Retina (tissue), 1 donor: ENCODE measurements around the gene NEDD1.

Experiments used
- DNase-seq: peaks from one replicate; pipeline ENCODE4 v3.0.0-alpha.2; 2016

Gene NEDD1

DNA sequence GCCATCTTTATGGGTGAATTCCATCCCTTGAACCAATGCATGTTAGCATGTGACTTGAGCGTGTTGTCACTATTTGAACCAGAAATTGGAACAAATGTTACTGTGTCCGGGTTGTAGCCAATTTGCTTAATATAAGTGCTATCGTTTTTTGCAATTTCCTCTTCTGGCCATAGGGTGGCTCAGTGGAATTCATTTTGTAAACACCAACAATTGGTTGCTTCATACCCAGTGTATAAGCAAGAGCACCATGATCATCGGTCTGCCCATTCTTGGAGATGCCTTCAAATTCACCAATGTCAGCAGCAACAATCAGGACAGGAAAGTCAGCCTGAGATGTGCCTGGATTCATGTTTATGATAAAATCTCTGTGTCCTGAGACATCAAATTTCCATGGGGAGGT is 5.0 kb upstream of the NEDD1 start:
- DNase-seq: no peak

DNA sequence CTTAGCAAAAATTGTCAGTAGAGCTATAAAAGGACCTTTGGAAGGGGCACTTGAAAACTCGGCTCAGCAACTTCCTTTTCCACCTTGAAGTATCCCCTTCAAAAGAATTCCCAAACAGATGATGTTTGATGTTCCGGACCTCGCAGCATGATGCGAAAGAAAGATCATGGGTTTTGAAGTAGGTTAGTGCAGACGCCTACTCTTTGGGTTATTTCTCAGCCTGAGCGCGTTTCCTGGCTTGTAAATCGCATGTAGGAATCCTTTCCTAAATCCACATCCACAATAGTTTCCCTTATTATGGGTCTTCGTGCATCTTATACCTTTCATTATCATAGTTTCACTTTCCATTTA is 584 bp upstream of the NEDD1 start:
- no peak for DNase-seq

DNA sequence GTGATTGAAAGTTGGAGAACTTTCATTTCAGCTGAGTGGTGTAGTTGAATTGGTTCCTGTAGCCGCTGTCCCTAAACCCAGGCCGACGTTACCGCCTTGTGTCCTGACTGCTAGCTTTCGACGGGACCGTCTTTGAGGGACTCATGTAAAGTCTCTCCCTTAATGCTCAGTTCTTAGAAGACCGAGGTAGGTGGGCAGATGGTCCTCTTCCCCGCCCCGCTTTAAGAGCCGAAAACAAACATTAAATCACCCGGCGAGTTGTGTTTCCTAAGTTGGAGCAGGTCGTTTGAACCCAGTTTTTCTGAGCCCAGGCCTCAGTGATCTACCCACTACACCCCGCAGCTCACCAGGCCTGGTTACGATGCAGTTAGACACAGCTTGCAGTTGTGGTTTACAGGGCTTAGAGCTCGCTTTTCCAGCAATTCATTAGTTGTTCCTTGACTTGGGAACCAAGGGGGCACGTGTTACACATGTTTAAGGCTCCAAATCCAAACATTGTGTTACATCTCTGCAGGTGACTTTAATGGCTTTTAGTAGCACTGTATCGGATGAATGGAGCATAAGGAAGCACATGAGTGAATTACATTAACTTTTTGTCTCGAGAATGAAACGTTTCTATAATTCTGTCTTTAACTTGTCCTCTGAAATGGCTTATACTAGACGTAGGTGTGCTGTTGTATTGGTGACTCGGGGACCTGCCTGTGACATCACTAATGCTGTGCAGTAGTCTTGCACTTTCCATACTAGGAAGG is 790 bp downstream of the NEDD1 start:
- peak; percentile 76 for DNase-seq

DNA sequence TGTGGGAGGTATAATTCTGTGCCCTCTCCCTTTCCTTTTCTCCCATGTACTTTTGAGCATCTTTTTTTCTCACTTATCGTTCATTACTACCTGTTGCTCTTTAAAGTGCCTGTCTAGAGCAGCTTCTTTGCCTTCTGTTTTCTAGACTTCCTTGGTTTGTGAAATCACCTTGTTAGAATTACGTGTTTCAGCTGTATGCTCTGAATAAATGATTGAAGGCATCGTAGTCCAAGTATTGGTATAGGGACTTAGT is 1.3 kb downstream of the NEDD1 start:
- DNase-seq: no peak

DNA sequence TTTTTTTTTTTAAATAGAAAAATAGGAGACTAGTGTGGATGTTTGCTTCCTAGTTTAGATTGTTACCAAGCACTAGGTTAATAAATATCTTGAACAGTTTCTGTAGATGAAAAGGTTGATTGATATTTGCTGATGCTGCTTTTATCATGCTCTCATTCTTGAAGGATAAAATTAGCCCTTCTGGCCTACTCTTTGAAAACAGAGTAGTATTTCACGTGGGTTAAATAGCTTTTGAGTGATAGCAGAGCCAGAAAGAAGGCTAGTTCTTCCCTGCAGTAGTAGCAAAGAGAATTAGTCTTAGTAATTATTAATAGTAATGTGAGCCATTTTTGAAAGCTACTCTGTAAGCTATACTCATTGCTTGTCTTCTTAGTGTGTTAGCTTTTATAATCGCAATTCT is 5.2 kb downstream of the NEDD1 start:
- no peak for DNase-seq

DNA sequence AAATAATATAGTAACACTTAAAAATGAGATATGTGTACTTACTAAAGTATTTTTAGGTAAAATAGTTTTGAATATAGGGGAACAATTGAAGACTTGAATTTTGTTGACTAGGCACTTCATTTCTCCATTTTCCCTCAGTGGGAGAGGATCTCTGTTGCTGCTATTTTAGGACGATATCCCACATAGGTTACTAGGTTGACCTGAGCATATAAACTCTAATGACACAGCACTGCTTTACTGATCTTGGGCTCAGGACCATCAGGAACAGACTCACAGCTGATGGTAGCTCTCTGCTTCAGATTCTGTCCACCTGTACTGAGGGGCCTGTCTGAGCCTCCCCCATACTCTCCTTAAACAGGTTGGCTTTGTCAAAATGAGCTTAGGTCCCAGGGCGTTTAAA is 5.9 kb downstream of the NEDD1 start:
- no peak for DNase-seq

DNA sequence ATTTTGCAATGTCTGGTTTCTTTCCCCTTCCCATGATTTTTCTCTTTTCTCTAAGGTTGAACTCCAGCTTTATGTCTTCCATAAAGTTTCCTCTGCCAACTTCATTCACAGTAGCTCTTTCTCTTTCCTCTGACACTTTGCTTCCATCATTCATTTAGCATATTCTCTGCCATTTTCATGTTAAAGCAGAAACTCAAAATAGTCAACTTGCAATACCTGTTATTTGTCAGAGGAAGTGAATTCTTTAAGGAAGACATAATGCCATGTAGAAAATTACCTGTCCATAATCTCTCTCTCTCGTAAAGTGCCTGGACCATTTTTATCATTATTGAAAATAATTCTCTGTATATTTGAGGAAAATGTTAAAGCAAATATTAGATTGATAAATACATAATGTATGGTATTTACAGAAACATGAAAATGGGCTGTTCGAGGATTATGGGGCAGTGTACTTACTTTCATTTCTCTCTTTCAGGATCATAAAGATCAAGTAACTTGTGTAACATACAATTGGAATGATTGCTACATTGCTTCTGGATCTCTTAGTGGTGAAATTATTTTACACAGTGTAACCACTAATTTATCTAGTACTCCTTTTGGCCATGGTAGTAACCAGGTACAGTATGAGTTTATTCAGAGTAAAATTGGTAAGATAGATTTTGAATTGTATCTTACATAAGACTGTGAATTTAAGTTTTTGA is 12.6 kb downstream of the NEDD1 start:
- no peak for DNase-seq

DNA sequence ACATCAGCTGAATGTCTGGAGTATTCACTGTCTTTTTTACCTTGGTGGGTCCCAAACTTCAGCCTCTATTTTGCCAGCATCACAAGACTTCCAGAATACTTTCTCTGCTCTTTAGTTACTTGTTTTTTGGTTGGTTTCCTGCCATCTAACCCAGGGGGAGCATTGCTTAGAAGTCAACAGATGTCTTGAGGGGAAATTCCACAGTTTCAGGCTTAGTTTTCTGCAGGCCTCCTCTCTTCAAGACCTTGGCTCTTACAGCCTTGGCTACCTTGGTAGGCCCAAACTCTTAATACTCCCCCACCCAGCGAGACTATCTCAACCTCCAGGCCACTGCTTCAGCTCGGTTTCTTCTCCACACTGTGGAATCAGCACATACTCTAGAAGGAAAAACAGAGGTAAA is 41.7 kb downstream of the NEDD1 start:
- DNase-seq: no peak

DNA sequence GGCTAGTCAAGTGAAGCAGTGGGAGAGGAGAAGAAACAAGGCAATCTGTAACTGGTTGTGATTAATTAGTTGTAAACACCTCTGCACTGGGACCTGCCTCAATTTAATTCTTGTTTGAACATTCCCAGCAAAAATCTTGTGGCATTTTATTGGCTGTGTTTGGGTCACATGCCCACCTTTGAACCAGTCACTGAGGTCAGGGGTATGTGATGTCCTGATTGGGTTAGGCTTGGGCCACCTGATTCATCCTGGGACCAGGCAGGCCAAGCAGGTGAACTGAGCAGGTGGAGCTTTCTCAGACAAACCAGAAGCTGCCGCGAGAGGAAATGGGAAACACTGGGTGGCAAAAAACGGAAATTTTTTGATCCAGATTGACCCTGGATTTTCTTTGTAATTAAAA is 72.5 kb downstream of the NEDD1 start:
- DNase-seq: no peak

DNA sequence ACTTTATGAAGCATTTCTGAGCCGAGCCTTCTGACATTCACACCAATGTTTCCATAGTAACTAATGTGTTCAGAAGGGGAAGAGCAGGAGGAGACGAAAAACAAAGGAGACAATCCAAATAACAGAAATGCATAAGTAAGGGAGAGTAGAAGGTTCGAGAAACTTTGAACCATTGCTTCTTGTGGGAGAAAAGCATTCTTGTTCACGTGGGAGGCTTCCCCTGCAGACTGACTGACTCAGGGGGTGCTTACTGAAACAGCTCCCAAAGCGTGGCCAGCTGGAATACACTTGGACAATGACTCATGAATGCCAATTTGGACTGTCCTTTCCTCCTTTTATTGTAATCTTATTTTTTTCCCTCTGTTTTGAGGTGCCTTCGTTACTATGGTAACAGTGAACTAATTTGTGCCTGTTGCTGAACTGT is 73.9 kb downstream of the NEDD1 start:
- DNase-seq: peak; percentile 51

DNA sequence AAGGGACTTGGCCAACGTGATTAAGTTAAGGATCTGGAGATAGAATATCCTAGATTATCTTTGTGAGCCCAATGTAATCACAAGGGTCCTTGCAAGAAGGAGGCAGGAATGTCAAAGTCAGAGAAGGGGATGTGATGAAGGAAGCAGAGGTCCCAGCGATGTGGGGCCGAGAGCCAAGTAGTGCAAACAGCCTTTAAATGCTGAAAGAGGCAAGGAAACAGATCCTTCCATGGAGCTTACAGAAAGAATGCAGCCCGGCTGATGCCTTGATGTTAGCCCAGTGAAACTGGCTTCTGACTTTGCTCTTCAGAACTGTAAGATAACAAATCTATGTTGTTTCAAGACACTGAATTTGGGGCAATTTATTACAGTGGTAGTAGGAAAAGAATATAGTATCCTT is 74.9 kb downstream of the NEDD1 start:
- DNase-seq: no peak

DNA sequence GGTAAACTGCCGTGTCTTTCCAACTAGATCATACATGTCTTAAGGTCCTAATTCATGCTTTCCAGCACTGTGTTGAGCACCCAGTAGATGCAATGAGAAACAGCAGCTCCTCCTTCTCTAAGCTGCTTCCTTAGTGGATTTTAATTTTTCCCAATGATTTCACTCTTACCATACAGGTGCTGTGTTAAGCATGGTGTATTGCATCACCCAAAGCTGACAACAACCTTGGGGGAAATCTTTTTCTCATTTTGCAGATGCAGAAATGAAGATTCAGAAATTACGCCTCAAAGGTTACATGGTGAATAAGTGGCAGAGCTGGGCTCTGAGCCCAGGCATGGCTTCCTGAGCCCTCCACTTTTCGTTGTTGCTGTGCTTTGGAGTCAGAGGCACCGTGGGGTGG is 75.6 kb downstream of the NEDD1 start:
- no peak for DNase-seq

DNA sequence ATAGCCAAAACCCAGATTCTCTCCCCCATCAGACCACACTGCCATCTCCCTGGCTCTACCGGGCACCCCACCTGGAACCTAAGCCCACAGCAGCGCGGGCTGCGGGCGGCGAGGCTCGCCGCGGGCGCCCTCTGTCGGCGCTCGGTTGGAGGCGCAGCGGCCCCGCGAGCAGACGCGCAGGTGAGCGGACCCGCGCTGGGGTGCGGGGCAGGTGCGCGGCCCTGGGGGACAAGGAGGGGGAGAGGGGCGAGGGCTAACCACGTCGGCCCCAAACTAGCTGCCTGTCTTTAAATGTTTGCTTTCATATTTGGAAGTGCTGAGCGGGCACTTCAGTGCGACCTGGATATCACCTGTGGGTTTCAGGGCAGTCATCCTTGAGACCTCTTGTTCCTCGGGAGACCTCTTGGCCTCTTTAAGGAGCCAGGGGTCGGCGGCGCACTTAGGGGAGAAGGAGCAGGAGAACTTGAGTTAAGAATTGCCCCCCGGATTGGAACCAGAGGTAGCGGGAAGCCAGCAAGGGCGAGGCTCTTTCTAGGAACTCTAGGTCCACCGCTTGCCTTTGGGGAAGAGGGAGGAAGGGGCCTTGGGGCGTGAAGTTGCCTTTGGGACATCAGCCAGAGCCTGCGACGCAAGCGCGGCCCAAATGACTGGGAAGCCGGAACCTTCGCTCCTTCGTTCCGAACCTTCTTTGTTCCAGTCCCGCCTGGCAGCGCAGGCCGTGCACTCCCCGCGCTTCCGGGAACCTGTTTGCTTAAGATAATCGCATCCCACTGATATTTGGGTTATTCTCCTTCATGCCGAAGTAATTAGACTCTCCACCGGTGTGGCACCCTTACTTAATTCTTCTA is 78.7 kb downstream of the NEDD1 start:
- peak; percentile 73 for DNase-seq

DNA sequence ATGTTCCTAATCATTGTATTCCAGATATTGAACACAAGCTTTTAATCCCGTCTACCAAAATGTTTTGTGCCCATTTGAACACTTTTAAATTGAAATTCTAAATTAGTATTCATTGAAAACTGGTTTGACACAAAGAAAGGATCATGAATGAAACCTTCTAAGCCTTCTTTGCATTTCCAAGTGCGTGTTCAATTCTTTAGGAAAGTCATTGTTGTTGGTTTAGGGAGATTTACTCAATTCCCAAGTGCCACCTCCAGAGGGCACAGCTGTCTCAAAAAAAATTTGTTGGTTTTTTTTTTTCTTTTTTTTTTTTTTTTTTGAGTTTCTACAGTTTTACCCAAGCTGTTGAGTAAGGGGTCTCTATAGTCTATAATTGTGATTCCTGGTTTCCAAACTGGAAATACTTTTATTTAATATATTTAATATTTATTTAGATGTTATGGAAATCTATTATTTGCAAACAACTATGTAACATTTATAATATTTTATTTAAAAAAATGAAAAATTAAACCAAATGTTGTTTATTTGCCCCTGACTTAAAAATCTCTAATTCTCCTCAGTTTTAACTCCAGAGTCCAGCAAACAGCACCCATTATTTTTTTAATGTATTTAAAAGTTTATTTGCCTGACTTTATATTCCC is 79.9 kb downstream of the NEDD1 start:
- peak; percentile 71 for DNase-seq

DNA sequence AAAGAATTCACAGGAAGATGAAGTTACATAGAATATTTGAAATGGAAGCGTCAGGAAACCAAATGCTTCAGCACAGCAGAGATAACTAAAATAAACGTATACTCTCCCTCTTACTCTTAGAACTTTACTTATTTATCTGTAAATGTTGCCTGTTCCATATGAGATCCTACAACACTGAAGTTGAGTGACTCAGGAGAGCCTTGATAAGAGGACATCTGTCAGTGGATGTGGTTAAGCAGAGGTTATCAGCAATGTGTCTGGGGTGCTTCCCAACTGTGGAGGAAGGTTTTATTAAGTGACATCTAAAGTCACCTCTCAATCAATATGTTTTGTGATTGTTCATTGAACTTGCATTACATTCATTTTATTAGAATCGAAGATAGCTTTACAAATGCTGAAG is 81.9 kb downstream of the NEDD1 start:
- DNase-seq: no peak

DNA sequence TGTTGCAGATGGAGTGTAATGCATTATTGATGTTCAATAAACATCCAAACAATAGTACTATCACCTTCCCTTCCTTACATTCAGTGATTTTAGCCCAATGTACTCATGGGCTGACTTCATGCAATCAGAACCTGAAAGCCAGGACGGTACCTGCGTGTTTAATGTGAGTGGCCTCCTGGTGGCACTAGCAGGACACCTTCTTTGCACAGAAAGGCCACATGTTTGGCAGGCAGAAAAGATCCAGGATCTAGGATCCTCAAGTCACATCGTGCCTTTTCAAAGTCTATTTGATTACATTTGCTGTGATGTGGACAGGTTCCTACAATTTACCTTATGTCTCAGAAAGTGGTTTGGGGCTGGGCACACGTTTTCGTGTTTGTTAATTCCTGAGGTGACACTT is 82.9 kb downstream of the NEDD1 start:
- DNase-seq: peak; percentile 65

DNA sequence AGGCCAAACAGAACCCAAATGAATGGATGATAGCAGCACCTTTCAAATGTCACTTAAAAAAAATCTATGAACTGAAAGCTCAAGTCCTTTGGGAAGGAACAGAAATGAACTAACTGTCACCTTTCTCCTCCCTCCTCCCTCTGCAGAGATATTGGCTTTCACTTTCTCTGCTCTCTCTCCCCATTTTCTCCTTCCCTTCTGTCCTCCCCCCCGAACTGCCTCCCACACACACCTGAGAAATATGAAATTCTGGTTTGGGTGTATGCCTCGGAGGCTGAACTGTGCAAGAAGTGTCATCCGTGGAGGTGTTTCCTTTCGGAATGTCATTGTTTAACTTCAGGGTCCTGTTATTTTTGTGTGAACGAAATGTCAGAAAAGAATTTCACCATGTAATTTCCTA is 87.8 kb downstream of the NEDD1 start:
- DNase-seq: no peak

DNA sequence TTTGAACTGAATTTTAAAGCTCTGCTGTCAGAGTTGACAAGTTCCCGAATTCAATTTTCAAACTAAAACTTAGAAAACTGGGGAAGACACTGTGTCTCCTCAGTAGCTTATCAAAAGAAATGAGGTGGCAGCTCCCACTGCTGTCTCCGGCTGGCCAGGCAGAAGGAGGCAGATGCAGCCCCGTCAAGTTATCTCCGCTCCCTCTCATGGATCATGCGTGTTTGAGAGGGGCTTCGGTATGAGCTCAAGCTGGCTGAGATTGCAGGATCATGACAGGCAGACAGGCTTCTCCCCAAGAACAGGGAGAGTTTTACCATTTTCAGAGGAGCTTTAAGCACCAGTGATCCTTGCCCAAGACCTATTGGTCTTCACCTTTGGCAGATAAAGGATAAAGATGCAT is 88.8 kb downstream of the NEDD1 start:
- peak; percentile 68 for DNase-seq

DNA sequence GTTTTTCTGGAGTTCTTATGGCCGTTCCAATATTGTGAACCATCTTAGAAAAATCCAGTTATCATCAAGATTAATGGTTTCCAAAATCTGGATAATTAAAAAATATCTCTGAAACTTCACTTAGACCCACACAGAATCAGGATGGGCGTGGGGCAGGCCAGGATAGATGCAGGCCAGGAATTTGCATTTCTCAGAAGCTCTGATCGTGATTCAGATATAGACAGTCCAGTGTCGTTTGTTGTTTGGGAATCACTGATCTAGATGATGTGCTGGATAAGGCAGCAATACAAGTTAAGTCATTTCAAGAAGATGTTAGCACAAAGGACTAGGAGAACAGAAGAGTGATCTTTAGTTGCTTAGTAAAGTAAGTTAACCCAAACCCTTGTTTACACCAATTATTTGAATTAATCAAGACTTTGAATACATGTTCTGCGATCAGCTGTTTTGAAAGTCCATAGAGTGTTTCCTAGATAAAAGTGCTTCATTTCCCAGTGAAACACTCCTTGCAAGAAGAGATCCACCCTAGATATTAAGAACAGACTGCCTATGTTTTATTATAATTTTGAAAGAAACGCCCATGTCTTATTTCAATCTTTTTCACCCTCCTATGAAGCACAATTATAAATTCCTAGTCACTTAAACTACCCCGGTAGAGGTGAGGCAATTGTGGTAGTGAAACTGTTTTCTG is 90.9 kb downstream of the NEDD1 start:
- no peak for DNase-seq

DNA sequence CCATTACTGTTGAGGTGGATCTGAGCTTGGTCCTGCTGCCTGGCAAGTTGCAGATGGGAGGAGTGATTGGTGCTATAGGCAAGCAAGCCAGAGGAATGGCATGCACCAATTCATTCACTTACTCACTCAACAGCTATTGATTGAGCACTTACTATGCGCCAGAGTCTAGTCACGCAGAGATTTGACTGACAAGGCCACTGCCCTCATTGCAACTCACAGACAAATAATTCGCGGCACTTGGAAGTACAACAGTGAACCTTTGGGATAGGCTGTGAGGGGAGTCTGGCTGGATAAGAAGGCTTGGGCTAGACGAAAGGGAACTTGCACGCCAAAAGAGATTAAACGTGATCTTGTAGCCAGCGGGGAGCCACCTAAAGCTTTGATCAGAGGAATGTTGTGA is 96.2 kb downstream of the NEDD1 start:
- no peak for DNase-seq
